Left hindlimb (tissue), 1 donor: ENCODE results near the gene FXYD6.

Source experiments
- DNase-seq: peaks from one replicate; pipeline ENCODE4 v3.0.0-alpha.2; 2018

The FXYD6 gene

GRCh38 chr11:117842131-117842941, 34.1 kb downstream of the FXYD6 start:
- no peak for DNase-seq

GRCh38 chr11:117841551-117842031, 34.9 kb downstream of the FXYD6 start:
- no peak for DNase-seq

- no peak for DNase-seq
Observed at GRCh38 chr11:117840881-117841550, 35.4 kb downstream of the FXYD6 start.

- DNase-seq: no peak
Observed at GRCh38 chr11:117839936-117840813, 36.3 kb downstream of the FXYD6 start.

GRCh38 chr11:117839380-117839881, 37.0 kb downstream of the FXYD6 start:
- no peak for DNase-seq

- DNase-seq: no peak
Observed at GRCh38 chr11:117838901-117839300, 37.6 kb downstream of the FXYD6 start.

GRCh38 chr11:117837791-117838190, 38.7 kb downstream of the FXYD6 start:
- DNase-seq: no peak

- DNase-seq: no peak
Observed at GRCh38 chr11:117837070-117837776, 39.2 kb downstream of the FXYD6 start.

- DNase-seq: no peak
Observed at GRCh38 chr11:117836077-117836960, 40.1 kb downstream of the FXYD6 start.

GRCh38 chr11:117835576-117835975, 40.9 kb downstream of the FXYD6 start:
- DNase-seq: no peak

GRCh38 chr11:117834838-117835443, 41.5 kb downstream of the FXYD6 start:
- no peak for DNase-seq

GRCh38 chr11:117834068-117834810, 42.2 kb downstream of the FXYD6 start:
- DNase-seq: no peak

- DNase-seq: no peak
Observed at GRCh38 chr11:117833401-117833891, 43.0 kb downstream of the FXYD6 start.

- DNase-seq: no peak
Observed at GRCh38 chr11:117832511-117832910, 43.9 kb downstream of the FXYD6 start.

GRCh38 chr11:117831661-117832415, 44.6 kb downstream of the FXYD6 start:
- DNase-seq: no peak

GRCh38 chr11:117830674-117831351, 45.6 kb downstream of the FXYD6 start:
- no peak for DNase-seq

- no peak for DNase-seq
Observed at GRCh38 chr11:117830072-117830471, 46.4 kb downstream of the FXYD6 start.

- no peak for DNase-seq
Observed at GRCh38 chr11:117829369-117829725, 47.1 kb downstream of the FXYD6 start.
